HEK293 (cell line): ENCODE results near the gene RPS4Y2.

Experiments
- CTCF ChIA-PET: fragments of 350-600 bp; formaldehyde crosslinking; extraction: SDS; loops from one replicate; lab custom pipeline; 2021; ENCODE audit warnings: antibody characterized with exemption; lab: Yijun Ruan, JAX
- POLR2A ChIA-PET: fragments of 300-600 bp; formaldehyde crosslinking; extraction: SDS; loops from one replicate; lab custom pipeline; 2020; ENCODE audit warnings: antibody characterized with exemption, inconsistent platforms; lab: Yijun Ruan, JAX
- H3K27ac ChIP-seq: fragments of 200-500 bp; sonication (Bioruptor generic); 2 replicates; pipeline ENCODE4 v1.5.1; 2014; ENCODE audit warnings: low read depth, low read length, control low read depth, inconsistent platforms; ENCODE audit errors: extremely low read depth
- H3K36me3 ChIP-seq, 2 experiments: fragments of 200-500 bp in 1 of 2; sonication (Bioruptor generic) in 1 of 2; 1 replicate in 1 of 2; 2 replicates in 1 of 2; pipeline ENCODE4 v1.5.1; 2014 to 2017; ENCODE audit warnings: inconsistent platforms in 2 of 2, low read length in 2 of 2; ENCODE audit not compliant: control insufficient read depth in 2 of 2, insufficient read depth in 1 of 2
- H3K4me1 ChIP-seq: fragments of 200-500 bp; sonication (Bioruptor generic); 2 replicates; pipeline ENCODE4 v1.5.1; 2014; ENCODE audit warnings: mild to moderate bottlenecking, low read length, inconsistent platforms; ENCODE audit not compliant: control insufficient read depth, insufficient read depth
- H3K4me3 ChIP-seq: 2 replicates; pipeline ENCODE4 v1.5.1; 2011; ENCODE audit warnings: low read depth, mild to moderate bottlenecking, control low read depth, low read length, moderate library complexity
- H3K9me3 ChIP-seq: fragments of 200-500 bp; sonication (Bioruptor generic); 2 replicates; pipeline ENCODE4 v1.5.1; 2014; ENCODE audit warnings: low read depth, low read length, inconsistent platforms; ENCODE audit not compliant: control insufficient read depth, insufficient read depth
- HOXC10 ChIP-seq: sonication (generic); formaldehyde crosslinking; IDR thresholded peaks from 2 replicates; pipeline ENCODE4 v1.8.1; 2023; ENCODE audit warnings: mild to moderate bottlenecking, missing genetic modification reagents
- WT1 ChIP-seq: fragments of 450-650 bp; formaldehyde crosslinking; IDR thresholded peaks from 2 replicates; pipeline ENCODE4 v1.5.1; 2016; ENCODE audit warnings: missing biosample characterization, missing genetic modification characterization
- ZEB2 ChIP-seq: fragments of 450-650 bp; formaldehyde crosslinking; IDR thresholded peaks from 2 replicates; pipeline ENCODE4 v1.5.1; 2016; ENCODE audit warnings: missing biosample characterization, missing genetic modification characterization
- ZNF174 ChIP-seq: fragments of 450-650 bp; formaldehyde crosslinking; IDR thresholded peaks from 2 replicates; pipeline ENCODE4 v1.5.0; 2017; ENCODE audit warnings: missing biosample characterization, mild to moderate bottlenecking, missing genetic modification characterization
- ZNF311 ChIP-seq: fragments of 450-650 bp; formaldehyde crosslinking; IDR thresholded peaks from 2 replicates; pipeline ENCODE4 v1.5.1; 2017; ENCODE audit warnings: missing biosample characterization, missing genetic modification characterization, borderline replicate concordance
- ZNF571 ChIP-seq: fragments of 450-650 bp; formaldehyde crosslinking; IDR thresholded peaks from 2 replicates; pipeline ENCODE4 v1.5.0; 2017; ENCODE audit warnings: missing biosample characterization, missing genetic modification characterization
- ZNF621 ChIP-seq: fragments of 450-650 bp; formaldehyde crosslinking; IDR thresholded peaks from 2 replicates; pipeline ENCODE4 v1.5.1; 2017; ENCODE audit warnings: missing biosample characterization, missing genetic modification characterization
- TF ChIP-seq, protein P1 (sequence below): fragments of 450-650 bp; IDR thresholded peaks from 2 replicates; pipeline ENCODE4 v1.5.1; 2018; ENCODE audit warnings: missing biosample characterization, mild to moderate bottlenecking, missing genetic modification characterization
- TF ChIP-seq, protein P2 (sequence below): sonication (generic); formaldehyde crosslinking; IDR thresholded peaks from 2 replicates; pipeline ENCODE4 v1.8.1; 2022; ENCODE audit warnings: mild to moderate bottlenecking, moderate library complexity, missing genetic modification reagents
- TF ChIP-seq, protein P3 (sequence below): fragments of 450-650 bp; formaldehyde crosslinking; IDR thresholded peaks from 2 replicates; pipeline ENCODE4 v1.5.1; 2016; ENCODE audit warnings: missing biosample characterization, missing genetic modification characterization
- TF ChIP-seq, protein P4 (sequence below): fragments of 450-650 bp; formaldehyde crosslinking; IDR thresholded peaks from 2 replicates; pipeline ENCODE4 v1.5.1; 2016; ENCODE audit warnings: missing biosample characterization, missing genetic modification characterization, borderline replicate concordance
- TF ChIP-seq, protein P5 (sequence below): fragments of 450-650 bp; formaldehyde crosslinking; IDR thresholded peaks from 2 replicates; pipeline ENCODE4 v1.5.1; 2016; ENCODE audit warnings: missing biosample characterization, missing genetic modification characterization
- TF ChIP-seq, protein P6 (sequence below): fragments of 450-650 bp; formaldehyde crosslinking; IDR thresholded peaks from 2 replicates; pipeline ENCODE4 v1.5.1; 2016; ENCODE audit warnings: missing biosample characterization, missing genetic modification characterization
- TF ChIP-seq, protein P7 (sequence below): fragments of 450-650 bp; formaldehyde crosslinking; IDR thresholded peaks from 2 replicates; pipeline ENCODE4 v1.5.1; 2016; ENCODE audit warnings: missing biosample characterization, missing genetic modification characterization
- TF ChIP-seq, protein P8 (sequence below): fragments of 450-650 bp; formaldehyde crosslinking; IDR thresholded peaks from 2 replicates; pipeline ENCODE4 v1.5.1; 2016; ENCODE audit warnings: missing biosample characterization, missing genetic modification characterization

RPS4Y2 gene

DNA sequence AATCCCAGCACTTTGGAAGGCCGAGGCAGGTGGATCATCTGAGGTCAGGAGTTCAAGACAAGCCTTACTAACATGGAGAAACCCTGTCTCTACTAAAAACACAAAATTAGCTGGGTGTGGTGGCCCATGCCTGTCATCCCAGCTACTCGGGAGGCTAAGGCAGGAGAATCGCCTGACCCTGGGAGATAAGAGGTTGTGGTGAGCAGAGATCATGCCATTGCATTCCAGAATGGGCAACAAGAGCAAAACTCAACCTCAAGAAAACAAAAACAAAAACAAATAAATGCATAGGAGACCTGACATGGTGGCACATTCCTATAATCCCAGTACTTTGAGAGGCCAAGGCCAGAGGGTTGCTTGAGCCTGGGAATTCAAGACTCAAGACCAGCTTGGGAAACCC lies 16.1 kb upstream of the RPS4Y2 start:
- no peaks in the 10 kb centered on the region for H3K9me3 ChIP-seq
- TF ChIP-seq ZEB2 (tag by site-specific recombination): no peak
- no peak overlapping the region for H3K4me3 ChIP-seq
- POLR2A ChIA-PET: no interaction called here
- CTCF ChIA-PET: no interaction called here
- no peak overlapping the region for H3K27ac ChIP-seq
- no peaks in the 10 kb centered on the region for H3K4me1 ChIP-seq
- no peaks in the 10 kb centered on the region for H3K36me3 ChIP-seq

DNA sequence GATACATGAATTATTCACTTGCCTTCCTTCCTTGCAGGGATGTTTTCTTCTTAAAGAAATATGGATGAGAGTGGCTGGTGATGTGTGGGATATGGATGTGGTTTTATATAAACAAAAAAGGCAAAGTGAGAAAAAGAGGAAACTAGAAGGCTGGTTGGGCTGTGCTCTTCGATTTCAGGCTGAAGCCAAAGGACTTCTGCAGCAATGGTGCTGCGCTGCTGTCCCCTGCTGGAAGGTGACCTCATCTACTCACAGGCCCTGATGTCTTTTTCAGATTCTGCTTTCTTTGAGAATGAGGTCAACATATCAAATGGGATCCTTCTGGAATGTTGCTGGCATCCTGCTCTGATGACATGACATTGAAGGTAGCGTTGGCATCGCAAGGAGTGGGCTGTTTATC lies 15.3 kb upstream of the RPS4Y2 start:
- Histone ChIP-seq H3K9me3 (no peaks in the 10 kb centered on the region), H3K27ac (no peak overlapping the region), H3K36me3 (no peaks in the 10 kb centered on the region), H3K4me3 (no peak overlapping the region), H3K4me1 (no peaks in the 10 kb centered on the region)
- CTCF ChIA-PET: no interaction called here
- POLR2A ChIA-PET: no interaction called here
- TF ChIP-seq, protein P1, sequence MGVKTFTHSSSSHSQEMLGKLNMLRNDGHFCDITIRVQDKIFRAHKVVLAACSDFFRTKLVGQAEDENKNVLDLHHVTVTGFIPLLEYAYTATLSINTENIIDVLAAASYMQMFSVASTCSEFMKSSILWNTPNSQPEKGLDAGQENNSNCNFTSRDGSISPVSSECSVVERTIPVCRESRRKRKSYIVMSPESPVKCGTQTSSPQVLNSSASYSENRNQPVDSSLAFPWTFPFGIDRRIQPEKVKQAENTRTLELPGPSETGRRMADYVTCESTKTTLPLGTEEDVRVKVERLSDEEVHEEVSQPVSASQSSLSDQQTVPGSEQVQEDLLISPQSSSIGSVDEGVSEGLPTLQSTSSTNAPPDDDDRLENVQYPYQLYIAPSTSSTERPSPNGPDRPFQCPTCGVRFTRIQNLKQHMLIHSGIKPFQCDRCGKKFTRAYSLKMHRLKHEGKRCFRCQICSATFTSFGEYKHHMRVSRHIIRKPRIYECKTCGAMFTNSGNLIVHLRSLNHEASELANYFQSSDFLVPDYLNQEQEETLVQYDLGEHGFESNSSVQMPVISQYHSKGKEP (tag by site-specific recombination): no peak

DNA sequence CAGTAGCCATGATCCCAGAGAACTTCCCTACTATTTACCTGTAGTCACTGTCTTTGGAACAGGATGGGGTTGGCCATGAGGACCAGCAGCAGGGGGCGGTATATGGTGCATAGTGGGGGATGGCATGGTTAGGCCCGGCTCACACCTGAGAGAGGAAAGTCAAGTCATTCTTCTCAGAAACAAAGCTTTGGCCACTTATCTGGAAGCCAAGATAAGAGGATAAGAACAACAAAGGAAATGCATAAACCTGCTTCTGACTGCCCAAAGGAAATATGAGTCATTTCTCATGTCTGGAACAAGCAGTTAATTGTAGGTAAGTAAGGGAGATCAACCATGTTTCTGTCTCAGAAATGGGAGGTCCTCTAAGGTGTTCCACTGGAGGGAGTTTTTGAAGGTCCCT lies 10.8 kb upstream of the RPS4Y2 start:
- ChIA-PET POLR2A (no interaction called here), CTCF (no interaction called here)
- Histone ChIP-seq H3K27ac (no peak overlapping the region), H3K9me3 (no peaks in the 10 kb centered on the region), H3K4me1 (no peaks in the 10 kb centered on the region), H3K4me3 (no peak overlapping the region), H3K36me3 (no peaks in the 10 kb centered on the region)
- TF ChIP-seq ZNF311 (tag by site-specific recombination) (no peak), ZNF174 (tag by site-specific recombination) (no peak), ZNF571 (tag by site-specific recombination) (no peak), ZNF621 (no peak), WT1 (tag by site-specific recombination) (no peak), HOXC10 (no peak)
- TF ChIP-seq, protein P2, sequence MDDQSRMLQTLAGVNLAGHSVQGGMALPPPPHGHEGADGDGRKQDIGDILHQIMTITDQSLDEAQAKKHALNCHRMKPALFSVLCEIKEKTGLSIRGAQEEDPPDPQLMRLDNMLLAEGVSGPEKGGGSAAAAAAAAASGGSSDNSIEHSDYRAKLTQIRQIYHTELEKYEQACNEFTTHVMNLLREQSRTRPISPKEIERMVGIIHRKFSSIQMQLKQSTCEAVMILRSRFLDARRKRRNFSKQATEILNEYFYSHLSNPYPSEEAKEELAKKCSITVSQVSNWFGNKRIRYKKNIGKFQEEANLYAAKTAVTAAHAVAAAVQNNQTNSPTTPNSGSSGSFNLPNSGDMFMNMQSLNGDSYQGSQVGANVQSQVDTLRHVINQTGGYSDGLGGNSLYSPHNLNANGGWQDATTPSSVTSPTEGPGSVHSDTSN (CRISPR knock-in tag): no peak
- TF ChIP-seq, protein P3, sequence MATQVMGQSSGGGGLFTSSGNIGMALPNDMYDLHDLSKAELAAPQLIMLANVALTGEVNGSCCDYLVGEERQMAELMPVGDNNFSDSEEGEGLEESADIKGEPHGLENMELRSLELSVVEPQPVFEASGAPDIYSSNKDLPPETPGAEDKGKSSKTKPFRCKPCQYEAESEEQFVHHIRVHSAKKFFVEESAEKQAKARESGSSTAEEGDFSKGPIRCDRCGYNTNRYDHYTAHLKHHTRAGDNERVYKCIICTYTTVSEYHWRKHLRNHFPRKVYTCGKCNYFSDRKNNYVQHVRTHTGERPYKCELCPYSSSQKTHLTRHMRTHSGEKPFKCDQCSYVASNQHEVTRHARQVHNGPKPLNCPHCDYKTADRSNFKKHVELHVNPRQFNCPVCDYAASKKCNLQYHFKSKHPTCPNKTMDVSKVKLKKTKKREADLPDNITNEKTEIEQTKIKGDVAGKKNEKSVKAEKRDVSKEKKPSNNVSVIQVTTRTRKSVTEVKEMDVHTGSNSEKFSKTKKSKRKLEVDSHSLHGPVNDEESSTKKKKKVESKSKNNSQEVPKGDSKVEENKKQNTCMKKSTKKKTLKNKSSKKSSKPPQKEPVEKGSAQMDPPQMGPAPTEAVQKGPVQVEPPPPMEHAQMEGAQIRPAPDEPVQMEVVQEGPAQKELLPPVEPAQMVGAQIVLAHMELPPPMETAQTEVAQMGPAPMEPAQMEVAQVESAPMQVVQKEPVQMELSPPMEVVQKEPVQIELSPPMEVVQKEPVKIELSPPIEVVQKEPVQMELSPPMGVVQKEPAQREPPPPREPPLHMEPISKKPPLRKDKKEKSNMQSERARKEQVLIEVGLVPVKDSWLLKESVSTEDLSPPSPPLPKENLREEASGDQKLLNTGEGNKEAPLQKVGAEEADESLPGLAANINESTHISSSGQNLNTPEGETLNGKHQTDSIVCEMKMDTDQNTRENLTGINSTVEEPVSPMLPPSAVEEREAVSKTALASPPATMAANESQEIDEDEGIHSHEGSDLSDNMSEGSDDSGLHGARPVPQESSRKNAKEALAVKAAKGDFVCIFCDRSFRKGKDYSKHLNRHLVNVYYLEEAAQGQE (tag by site-specific recombination): no peak
- TF ChIP-seq, protein P4, sequence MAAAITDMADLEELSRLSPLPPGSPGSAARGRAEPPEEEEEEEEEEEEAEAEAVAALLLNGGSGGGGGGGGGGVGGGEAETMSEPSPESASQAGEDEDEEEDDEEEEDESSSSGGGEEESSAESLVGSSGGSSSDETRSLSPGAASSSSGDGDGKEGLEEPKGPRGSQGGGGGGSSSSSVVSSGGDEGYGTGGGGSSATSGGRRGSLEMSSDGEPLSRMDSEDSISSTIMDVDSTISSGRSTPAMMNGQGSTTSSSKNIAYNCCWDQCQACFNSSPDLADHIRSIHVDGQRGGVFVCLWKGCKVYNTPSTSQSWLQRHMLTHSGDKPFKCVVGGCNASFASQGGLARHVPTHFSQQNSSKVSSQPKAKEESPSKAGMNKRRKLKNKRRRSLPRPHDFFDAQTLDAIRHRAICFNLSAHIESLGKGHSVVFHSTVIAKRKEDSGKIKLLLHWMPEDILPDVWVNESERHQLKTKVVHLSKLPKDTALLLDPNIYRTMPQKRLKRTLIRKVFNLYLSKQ (tag by site-specific recombination): no peak
- TF ChIP-seq, protein P5, sequence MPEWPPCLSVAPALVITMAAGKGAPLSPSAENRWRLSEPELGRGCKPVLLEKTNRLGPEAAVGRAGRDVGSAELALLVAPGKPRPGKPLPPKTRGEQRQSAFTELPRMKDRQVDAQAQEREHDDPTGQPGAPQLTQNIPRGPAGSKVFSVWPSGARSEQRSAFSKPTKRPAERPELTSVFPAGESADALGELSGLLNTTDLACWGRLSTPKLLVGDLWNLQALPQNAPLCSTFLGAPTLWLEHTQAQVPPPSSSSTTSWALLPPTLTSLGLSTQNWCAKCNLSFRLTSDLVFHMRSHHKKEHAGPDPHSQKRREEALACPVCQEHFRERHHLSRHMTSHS: no peak
- TF ChIP-seq, protein P6, sequence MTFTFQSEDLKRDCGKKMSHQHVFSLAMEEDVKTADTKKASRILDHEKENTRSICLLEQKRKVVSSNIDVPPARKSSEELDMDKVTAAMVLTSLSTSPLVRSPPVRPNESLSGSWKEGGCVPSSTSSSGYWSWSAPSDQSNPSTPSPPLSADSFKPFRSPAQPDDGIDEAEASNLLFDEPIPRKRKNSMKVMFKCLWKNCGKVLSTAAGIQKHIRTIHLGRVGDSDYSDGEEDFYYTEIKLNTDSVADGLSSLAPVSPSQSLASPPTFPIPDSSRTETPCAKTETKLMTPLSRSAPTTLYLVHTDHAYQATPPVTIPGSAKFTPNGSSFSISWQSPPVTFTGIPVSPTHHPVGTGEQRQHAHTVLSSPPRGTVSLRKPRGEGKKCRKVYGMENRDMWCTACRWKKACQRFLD (tag by site-specific recombination): no peak
- TF ChIP-seq, protein P7, sequence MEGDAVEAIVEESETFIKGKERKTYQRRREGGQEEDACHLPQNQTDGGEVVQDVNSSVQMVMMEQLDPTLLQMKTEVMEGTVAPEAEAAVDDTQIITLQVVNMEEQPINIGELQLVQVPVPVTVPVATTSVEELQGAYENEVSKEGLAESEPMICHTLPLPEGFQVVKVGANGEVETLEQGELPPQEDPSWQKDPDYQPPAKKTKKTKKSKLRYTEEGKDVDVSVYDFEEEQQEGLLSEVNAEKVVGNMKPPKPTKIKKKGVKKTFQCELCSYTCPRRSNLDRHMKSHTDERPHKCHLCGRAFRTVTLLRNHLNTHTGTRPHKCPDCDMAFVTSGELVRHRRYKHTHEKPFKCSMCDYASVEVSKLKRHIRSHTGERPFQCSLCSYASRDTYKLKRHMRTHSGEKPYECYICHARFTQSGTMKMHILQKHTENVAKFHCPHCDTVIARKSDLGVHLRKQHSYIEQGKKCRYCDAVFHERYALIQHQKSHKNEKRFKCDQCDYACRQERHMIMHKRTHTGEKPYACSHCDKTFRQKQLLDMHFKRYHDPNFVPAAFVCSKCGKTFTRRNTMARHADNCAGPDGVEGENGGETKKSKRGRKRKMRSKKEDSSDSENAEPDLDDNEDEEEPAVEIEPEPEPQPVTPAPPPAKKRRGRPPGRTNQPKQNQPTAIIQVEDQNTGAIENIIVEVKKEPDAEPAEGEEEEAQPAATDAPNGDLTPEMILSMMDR (tag by site-specific recombination): no peak
- TF ChIP-seq, protein P8, sequence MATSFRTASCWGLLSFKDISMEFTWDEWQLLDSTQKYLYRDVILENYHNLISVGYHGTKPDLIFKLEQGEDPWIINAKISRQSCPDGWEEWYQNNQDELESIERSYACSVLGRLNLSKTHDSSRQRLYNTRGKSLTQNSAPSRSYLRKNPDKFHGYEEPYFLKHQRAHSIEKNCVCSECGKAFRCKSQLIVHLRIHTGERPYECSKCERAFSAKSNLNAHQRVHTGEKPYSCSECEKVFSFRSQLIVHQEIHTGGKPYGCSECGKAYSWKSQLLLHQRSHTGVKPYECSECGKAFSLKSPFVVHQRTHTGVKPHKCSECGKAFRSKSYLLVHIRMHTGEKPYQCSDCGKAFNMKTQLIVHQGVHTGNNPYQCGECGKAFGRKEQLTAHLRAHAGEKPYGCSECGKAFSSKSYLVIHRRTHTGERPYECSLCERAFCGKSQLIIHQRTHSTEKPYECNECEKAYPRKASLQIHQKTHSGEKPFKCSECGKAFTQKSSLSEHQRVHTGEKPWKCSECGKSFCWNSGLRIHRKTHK (tag by site-specific recombination): no peak
- TF ChIP-seq, protein P1 (tag by site-specific recombination): no peak
